A673 (cell line): ENCODE data around the gene ABTB1. TPM values are rescaled to one million over a fixed set of nuclear protein-coding genes. Genes with fewer than 3 reads are reported as not detected.

Experiments
- BruUV-seq: library from RNA; stranded (reverse); fragments of 400-500 nt; replicated peaks from 2 replicates; lab custom pipeline; 2021; lab: Mats Ljungman, UMichigan
- CTCF ChIA-PET: fragments of 300-600 bp; sonication (Branson Sonifier 250); formaldehyde crosslinking; loops from one replicate; lab custom pipeline; 2022; ENCODE audit warnings: antibody characterized with exemption; lab: Charles Lee
- POLR2A ChIA-PET: fragments of 300-600 bp; sonication (Branson Sonifier 250); formaldehyde crosslinking; loops from one replicate; lab custom pipeline; 2022; ENCODE audit warnings: antibody characterized with exemption; ENCODE audit not compliant: low non-redundant PET; lab: Charles Lee
- DNase-seq: peaks from one replicate; pipeline ENCODE4 v3.0.0-alpha.2; 2015; ENCODE audit warnings: low spot score
- H3K27ac ChIP-seq: fragments of 200-600 bp; sonication (generic); 2 replicates; pipeline ENCODE4 v1.5.1; 2016; ENCODE audit warnings: mixed run types, low read depth, mild to moderate bottlenecking, mixed read lengths, antibody characterized with exemption, low read length; ENCODE audit not compliant: poor library complexity, severe bottlenecking
- H3K27me3 ChIP-seq: fragments of 200-600 bp; sonication (generic); replicated peaks from 2 replicates; pipeline ENCODE4 v1.6.1; 2017; ENCODE audit warnings: mixed run types, low read depth, mild to moderate bottlenecking, mixed read lengths, antibody characterized with exemption, low read length; ENCODE audit not compliant: insufficient read depth, poor library complexity
- H3K36me3 ChIP-seq: fragments of 200-600 bp; sonication (generic); 2 replicates; pipeline ENCODE4 v1.6.1; 2016; ENCODE audit warnings: mixed run types, mild to moderate bottlenecking, mixed read lengths, antibody characterized with exemption, low read length; ENCODE audit not compliant: insufficient read depth, poor library complexity, severe bottlenecking
- H3K4me1 ChIP-seq: fragments of 200-600 bp; sonication (generic); 2 replicates; pipeline ENCODE4 v1.6.1; 2017; ENCODE audit warnings: mixed run types, mild to moderate bottlenecking, mixed read lengths, antibody characterized with exemption, low read length; ENCODE audit not compliant: insufficient read depth, poor library complexity, severe bottlenecking
- H3K4me3 ChIP-seq: fragments of 200-600 bp; sonication (generic); 2 replicates; pipeline ENCODE4 v1.5.1; 2016; ENCODE audit warnings: low read depth, mixed run types, mild to moderate bottlenecking, mixed read lengths, low read length; ENCODE audit not compliant: poor library complexity, severe bottlenecking
- H3K9me3 ChIP-seq: fragments of 200-600 bp; sonication (generic); 2 replicates; pipeline ENCODE4 v1.6.1; 2016; ENCODE audit warnings: mixed run types, low read depth, mild to moderate bottlenecking, mixed read lengths, antibody characterized with exemption, low read length; ENCODE audit not compliant: poor library complexity, severe bottlenecking
- CTCF ChIP-seq: fragments of 300-800, 200-600 bp; sonication (generic); conservative IDR thresholded peaks from 2 replicates; pipeline ENCODE4 v1.5.1; 2017; ENCODE audit warnings: low read depth, mild to moderate bottlenecking, antibody characterized with exemption, low read length, moderate library complexity, mixed read lengths
- EZH2 ChIP-seq: fragments of 200-600 bp; sonication (generic); IDR thresholded peaks from 2 replicates; pipeline ENCODE4 v1.6.1; 2017; ENCODE audit warnings: borderline replicate concordance, low read depth, mild to moderate bottlenecking, mixed read lengths, antibody characterized with exemption, low read length; ENCODE audit not compliant: poor library complexity, severe bottlenecking
- intact Hi-C: fragments of 100-400 bp; cut with micrococcal nuclease; formaldehyde crosslinking; loops from one replicate; pipeline ENCODE4 v1.10.0; 2022; ENCODE audit not compliant: unreplicated experiment
- total RNA-seq: library from RNA; stranded (reverse); gene quantifications from 2 replicates; pipeline ENCODE4 v1.2.3, GENCODE V29; 2021

Gene ABTB1
- total RNA-seq, 1 experiment from 2014 or later, result 2.6 TPM

GRCh38 chr3:127706312-127706711 lies 33.6 kb downstream of the ABTB1 start:
- TF ChIP-seq EZH2, result no peak
- no peak for TF ChIP-seq CTCF
- POLR2A ChIA-PET, result no interaction called here

GRCh38 chr3:127706785-127707351 lies 34.1 kb downstream of the ABTB1 start:
- Histone ChIP-seq H3K27ac (no peak overlapping the region), H3K4me1 (no peaks in the 10 kb centered on the region), H3K36me3 (no peaks in the 10 kb centered on the region), H3K27me3 (no peaks in the 10 kb centered on the region), H3K9me3 (no peaks in the 10 kb centered on the region), H3K4me3 (no peak overlapping the region)
- POLR2A ChIA-PET, result no interaction called here
- CTCF ChIA-PET, result interaction anchor here (0.5 kb wide), 1 partner anchor 257 kb away, joined by 5 read pairs; no protein-coding TSS in a partner anchor
- DNase-seq, result no peak
- TF ChIP-seq CTCF, result no peak
- TF ChIP-seq EZH2, result no peak
- BruUV-seq, result no TSS peak
- intact Hi-C loops, result no loop called here

More at GRCh38 chr3:127706312-127706711, 33.6 kb downstream of the ABTB1 start:
- no peaks in the 10 kb centered on the region for H3K9me3 ChIP-seq
- H3K27ac ChIP-seq, result no peak overlapping the region
- no TSS peak for BruUV-seq
- no peak overlapping the region for H3K4me3 ChIP-seq
- intact Hi-C loops, result no loop called here
- DNase-seq, result no peak
- H3K27me3 ChIP-seq, result no peaks in the 10 kb centered on the region
- CTCF ChIA-PET, result interaction anchor here (0.5 kb wide), 1 partner anchor 258 kb away, joined by 5 read pairs; no protein-coding TSS in a partner anchor
- no peaks in the 10 kb centered on the region for H3K36me3 ChIP-seq
- H3K4me1 ChIP-seq, result no peaks in the 10 kb centered on the region

- BruUV-seq, result no TSS peak
- no peaks in the 10 kb centered on the region for H3K4me1 ChIP-seq
- intact Hi-C loops, result no loop called here
- CTCF ChIA-PET, result no interaction called here
- H3K4me3 ChIP-seq, result no peak overlapping the region
- no peaks in the 10 kb centered on the region for H3K27me3 ChIP-seq
- H3K36me3 ChIP-seq, result no peaks in the 10 kb centered on the region
- TF ChIP-seq CTCF, result no peak
- TF ChIP-seq EZH2, result no peak
- DNase-seq, result no peak
- POLR2A ChIA-PET, result no interaction called here
- H3K27ac ChIP-seq, result no peak overlapping the region
- no peaks in the 10 kb centered on the region for H3K9me3 ChIP-seq
Observed at GRCh38 chr3:127707851-127708411, 35.2 kb downstream of the ABTB1 start.
